DMS 273 (cell line): ENCODE data around the gene NADSYN1.

Experiments used
- DNase-seq: peaks from one replicate; lab custom pipeline; 2025; ENCODE audit not compliant: unreplicated experiment; lab: John Stamatoyannopoulos, UW

NADSYN1 gene

DNA sequence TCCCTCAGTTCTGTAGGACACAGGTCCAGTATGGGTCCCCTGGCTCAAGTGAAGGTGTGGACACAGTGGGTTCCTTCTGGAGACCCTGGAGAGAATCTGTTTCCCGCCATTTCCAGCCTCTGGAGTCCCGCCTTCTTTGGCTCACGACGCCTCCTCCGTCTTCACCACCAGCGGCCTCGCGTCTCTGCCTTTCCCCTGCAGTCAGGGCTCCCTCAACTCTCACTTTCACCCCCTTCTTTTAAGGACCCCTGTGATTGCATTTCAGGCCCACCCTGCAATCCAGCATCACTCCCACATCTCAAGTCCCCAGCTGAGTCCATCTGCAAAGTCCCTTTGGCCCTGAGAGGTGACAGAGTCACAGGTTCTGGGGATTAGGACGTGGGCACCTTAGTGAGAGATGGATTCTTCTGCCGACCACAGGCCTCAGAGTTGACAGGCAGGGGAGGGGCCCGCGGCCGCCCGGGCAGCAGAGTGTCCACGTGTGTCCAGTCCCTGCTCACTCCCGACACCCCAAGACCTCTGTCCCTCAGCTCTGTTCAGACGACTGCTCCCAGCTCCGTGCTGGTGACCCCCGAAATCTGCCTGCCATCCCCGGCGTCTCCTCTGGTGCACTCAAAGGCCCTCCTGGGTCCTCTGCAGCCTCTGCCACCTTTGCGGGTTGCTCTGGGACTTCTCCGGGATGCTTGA, 37.2 kb downstream of the NADSYN1 start:
- DNase-seq: no peak

- no peak for DNase-seq
Measured at GRCh38 chr11:71490731-71491390, 37.9 kb downstream of the NADSYN1 start.

- DNase-seq: no peak
Measured at GRCh38 chr11:71491531-71491930, 38.5 kb downstream of the NADSYN1 start.

- no peak for DNase-seq
Measured at GRCh38 chr11:71491940-71492339, 38.9 kb downstream of the NADSYN1 start.

GRCh38 chr11:71495286-71496230, 42.6 kb downstream of the NADSYN1 start:
- DNase-seq: no peak

DNA sequence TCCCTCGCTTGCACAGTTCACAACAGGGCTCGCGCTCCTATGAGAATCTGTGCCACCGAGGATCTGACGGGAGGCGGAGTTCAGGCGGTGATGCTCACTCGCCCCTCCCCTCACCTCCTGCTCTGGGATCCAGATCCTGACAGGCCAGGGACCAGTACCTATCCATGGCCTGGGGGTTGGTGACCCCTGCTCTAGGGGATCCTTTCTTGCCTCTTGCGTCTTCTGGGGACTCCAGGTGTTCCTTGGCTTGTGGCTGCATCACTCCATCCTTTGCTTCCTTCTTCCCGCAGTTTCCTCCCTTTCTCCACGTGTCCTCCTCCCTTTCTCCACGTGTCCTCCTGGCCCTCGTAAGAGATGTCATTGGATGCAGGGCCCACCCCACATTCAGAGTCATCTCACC, 43.4 kb downstream of the NADSYN1 start:
- no peak for DNase-seq

DNA sequence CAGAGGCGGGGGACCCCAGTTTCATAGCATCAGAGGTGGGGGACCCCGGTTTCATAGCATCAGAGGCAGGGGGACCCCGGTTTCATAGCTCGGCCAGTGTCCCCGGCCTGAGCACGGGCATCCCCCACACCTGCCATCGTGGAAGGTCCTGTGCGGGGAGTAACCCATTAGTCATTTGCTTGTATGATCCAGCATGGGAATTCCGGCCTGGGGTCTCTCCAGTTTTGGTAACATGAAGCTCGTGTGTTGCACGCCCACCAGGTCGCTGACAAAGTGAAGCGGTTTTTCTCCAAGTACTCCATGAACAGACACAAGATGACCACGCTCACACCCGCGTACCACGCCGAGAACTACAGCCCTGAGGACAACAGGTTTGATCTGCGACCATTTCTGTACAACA, 45.1 kb downstream of the NADSYN1 start:
- DNase-seq: no peak

- DNase-seq: no peak
Measured at GRCh38 chr11:71499125-71499524, 46.1 kb downstream of the NADSYN1 start.

DNA sequence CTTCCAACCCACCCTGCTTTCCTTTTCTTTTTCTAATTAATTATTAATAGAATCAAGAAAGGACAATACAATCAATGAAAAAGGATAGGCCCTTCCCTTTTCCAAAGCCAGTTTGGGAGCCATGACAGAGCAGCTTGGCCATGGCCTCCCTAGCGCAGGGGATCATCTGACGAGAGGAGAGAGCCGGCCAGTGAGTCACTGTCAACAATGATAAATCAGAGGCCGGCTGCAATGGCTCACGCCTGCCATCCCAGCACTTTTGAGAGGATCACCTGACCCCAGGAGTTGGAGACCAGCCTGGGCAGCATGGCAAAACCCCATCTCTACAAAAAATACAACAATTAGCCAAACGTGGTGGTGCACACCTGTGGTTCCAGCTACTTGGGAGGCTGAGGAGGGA, 46.5 kb downstream of the NADSYN1 start:
- no peak for DNase-seq

- DNase-seq: no peak
Measured at GRCh38 chr11:71500601-71501021, 47.6 kb downstream of the NADSYN1 start.

GRCh38 chr11:71501071-71501985, 48.3 kb downstream of the NADSYN1 start:
- no peak for DNase-seq

DNA sequence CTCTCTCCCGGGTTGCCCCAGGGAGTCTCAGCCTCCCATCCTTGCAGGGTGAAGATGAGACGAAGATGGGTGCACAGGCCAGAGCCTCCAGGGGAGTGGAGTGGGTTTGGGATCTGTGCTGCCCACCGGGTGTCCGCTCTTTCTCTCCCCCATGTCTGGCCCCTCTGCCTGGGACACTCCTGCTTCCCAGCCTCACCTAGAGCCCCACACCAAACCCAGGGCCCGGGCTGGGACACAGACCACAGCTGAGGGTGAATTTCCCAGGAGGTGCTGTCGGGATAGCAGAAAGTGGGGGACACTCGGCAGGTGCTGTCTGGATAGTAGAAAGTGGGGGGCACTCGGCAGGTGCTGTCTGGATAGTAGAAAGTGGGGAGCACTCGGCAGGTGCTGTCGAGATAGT, 49.0 kb downstream of the NADSYN1 start:
- DNase-seq: no peak

GRCh38 chr11:71502871-71503435, 50.0 kb downstream of the NADSYN1 start:
- no peak for DNase-seq

GRCh38 chr11:71504531-71504930, 51.5 kb downstream of the NADSYN1 start:
- no peak for DNase-seq

DNA sequence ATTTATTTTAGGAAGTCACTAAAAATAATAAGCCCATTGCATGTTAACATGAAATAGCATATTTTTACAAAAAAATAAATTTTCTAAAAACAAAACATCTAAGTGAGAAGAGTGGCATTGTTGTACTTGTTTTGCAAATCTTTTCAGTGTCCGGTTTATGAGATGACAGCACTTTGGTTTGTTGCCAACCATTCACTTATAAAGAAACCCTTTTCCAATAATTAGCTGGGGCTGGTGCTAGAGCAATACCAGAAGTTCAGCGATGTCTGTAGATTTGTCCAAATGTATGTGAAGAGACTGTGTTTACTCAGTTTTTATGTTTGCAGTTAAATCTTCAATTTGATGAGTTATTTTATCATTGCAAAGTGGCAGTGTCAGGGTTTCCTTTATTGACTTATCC, 52.0 kb downstream of the NADSYN1 start:
- DNase-seq: no peak

GRCh38 chr11:71505781-71506180, 52.8 kb downstream of the NADSYN1 start:
- DNase-seq: no peak

GRCh38 chr11:71507102-71507501, 54.1 kb downstream of the NADSYN1 start:
- DNase-seq: no peak

DNA sequence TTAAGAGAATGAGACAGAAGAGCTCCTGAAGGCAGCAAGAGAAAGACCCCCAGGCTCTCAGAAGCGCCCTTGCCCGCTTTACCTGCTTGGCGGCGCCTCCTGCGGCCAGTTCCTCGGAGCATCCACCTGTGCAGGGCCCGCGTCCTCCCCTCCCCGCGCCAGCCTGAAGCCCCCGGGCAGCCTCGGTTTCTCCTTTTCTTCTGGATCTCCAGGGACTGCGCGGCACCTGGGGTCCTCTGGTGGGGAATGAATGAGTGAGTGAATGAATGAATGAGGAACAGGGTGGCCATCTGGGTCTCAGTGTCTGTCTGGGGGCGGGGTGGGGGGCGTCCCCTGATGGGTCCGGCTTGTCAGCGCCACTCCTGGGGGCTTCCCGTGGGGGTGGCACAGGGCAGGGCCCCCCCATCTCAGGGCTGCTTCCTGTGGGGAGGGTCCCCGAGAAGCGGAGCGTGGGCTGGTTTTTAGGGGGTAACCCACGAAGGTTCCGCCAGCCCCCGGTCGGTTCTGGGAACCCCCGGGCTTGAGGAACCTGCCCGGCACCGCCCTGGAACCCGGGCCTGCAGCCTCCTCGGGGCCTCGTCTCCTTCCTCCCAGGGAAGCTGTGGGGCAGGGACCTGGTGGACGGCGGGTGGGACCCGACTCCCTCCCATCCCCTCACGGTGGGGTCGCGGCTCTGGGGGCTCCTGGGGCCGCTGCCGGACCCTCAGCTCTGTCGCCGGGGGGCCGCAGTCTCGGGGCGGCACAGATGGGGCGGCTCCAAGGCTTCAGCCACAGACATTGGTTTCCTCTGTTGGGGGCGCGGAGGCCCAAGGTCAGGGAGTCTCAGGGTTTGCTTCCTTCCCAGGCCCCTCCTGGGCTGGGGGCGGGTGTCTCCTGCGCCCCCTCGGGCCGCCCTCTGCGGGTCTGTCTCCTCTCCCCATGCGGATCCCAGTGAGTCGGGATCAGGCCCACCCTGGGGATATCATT, 65.8 kb downstream of the NADSYN1 start:
- DNase-seq: no peak

- no peak for DNase-seq
Measured at GRCh38 chr11:71519546-71519945, 66.5 kb downstream of the NADSYN1 start.
